ENCODE results near the gene CIPC. TPM values are rescaled to one million over a fixed set of nuclear protein-coding genes. Genes with fewer than 3 reads are reported as not detected.

Gene CIPC
- total and polyA plus RNA-seq, 2 experiments from 2014 or later = 9.6 to 29.6 TPM

GRCh38 chr14:77103951-77104350 lies 5.9 kb downstream of the CIPC start:
- no peak overlapping the region for H3K4me3 ChIP-seq
- H3K27ac ChIP-seq = no peak overlapping the region
- H3K9me2 ChIP-seq (replicated peaks; ENCODE audit: insufficient read depth) = no peaks in the 10 kb centered on the region
- H3K4me1 ChIP-seq (ENCODE audit: insufficient read depth) = peaks cover 21% of the 10 kb centered on the region
- TF ChIP-seq EZH2 (IDR thresholded peaks at IDR 0.05; ENCODE audit: borderline replicate concordance) (no peak), EZH2phosphoT487 (IDR thresholded peaks at IDR 0.05; ENCODE audit: low read depth, severe bottlenecking, unreplicated experiment) (no peak), CTCF (IDR thresholded peaks at IDR 0.05; ENCODE audit: poor library complexity) (no peak)
- no peaks in the 10 kb centered on the region for H4K20me1 ChIP-seq (ENCODE audit: insufficient read depth, poor library complexity, severe bottlenecking)
- H3K9me3 ChIP-seq (ENCODE audit: low read depth) = no peaks in the 10 kb centered on the region
- no peaks in the 10 kb centered on the region for H3K36me3 ChIP-seq (replicated peaks; ENCODE audit: insufficient read depth, low read depth)
- DNase-seq (ENCODE audit: low spot score) = no peak
- H3K79me2 ChIP-seq = peaks cover 75% of the 10 kb centered on the region
- H2AFZ ChIP-seq = no peak overlapping the region
- 97% methylated on average over 6 of the region's 6 CpGs for WGBS (ENCODE audit: low lambda C conversion rate, missing lambda C conversion rate)
- no peak overlapping the region for H3K4me2 ChIP-seq
- H3K27me3 ChIP-seq = no peaks in the 10 kb centered on the region

GRCh38 chr14:77104393-77104792 lies 6.3 kb downstream of the CIPC start:
- Histone ChIP-seq H3K9me3 (ENCODE audit: low read depth) (no peaks in the 10 kb centered on the region), H3K4me1 (ENCODE audit: insufficient read depth) (peaks cover 17% of the 10 kb centered on the region), H3K27ac (no peak overlapping the region), H3K9me2 (replicated peaks; ENCODE audit: insufficient read depth) (no peaks in the 10 kb centered on the region), H3K4me2 (no peak overlapping the region), H3K27me3 (no peaks in the 10 kb centered on the region), H4K20me1 (ENCODE audit: insufficient read depth, poor library complexity, severe bottlenecking) (no peaks in the 10 kb centered on the region), H3K79me2 (peaks cover 71% of the 10 kb centered on the region), H2AFZ (no peak overlapping the region), H3K4me3 (no peak overlapping the region), H3K36me3 (replicated peaks; ENCODE audit: insufficient read depth, low read depth) (no peaks in the 10 kb centered on the region)
- no peak for TF ChIP-seq EZH2 (IDR thresholded peaks at IDR 0.05; ENCODE audit: borderline replicate concordance)
- TF ChIP-seq CTCF (IDR thresholded peaks at IDR 0.05; ENCODE audit: poor library complexity) = no peak
- no peak for TF ChIP-seq EZH2phosphoT487 (IDR thresholded peaks at IDR 0.05; ENCODE audit: low read depth, severe bottlenecking, unreplicated experiment)
- no peak for DNase-seq (ENCODE audit: low spot score)
- 83% methylated on average over 3 of the region's 3 CpGs for WGBS (ENCODE audit: low lambda C conversion rate, missing lambda C conversion rate)

- Histone ChIP-seq H3K9me3 (ENCODE audit: low read depth) (no peaks in the 10 kb centered on the region), H3K4me1 (ENCODE audit: insufficient read depth) (peaks cover 8% of the 10 kb centered on the region), H3K4me3 (no peak overlapping the region), H3K27me3 (no peaks in the 10 kb centered on the region), H3K79me2 (peaks cover 68% of the 10 kb centered on the region), H3K4me2 (no peak overlapping the region), H2AFZ (no peak overlapping the region), H3K27ac (no peak overlapping the region), H4K20me1 (ENCODE audit: insufficient read depth, poor library complexity, severe bottlenecking) (no peaks in the 10 kb centered on the region), H3K9me2 (replicated peaks; ENCODE audit: insufficient read depth) (no peaks in the 10 kb centered on the region), H3K36me3 (replicated peaks; ENCODE audit: insufficient read depth, low read depth) (no peaks in the 10 kb centered on the region)
- DNase-seq (ENCODE audit: low spot score) = no peak
- WGBS (ENCODE audit: low lambda C conversion rate, missing lambda C conversion rate) = 65% methylated on average over 6 of the region's 6 CpGs
- TF ChIP-seq CTCF (IDR thresholded peaks at IDR 0.05; ENCODE audit: poor library complexity) (no peak), EZH2 (IDR thresholded peaks at IDR 0.05; ENCODE audit: borderline replicate concordance) (no peak), EZH2phosphoT487 (IDR thresholded peaks at IDR 0.05; ENCODE audit: low read depth, severe bottlenecking, unreplicated experiment) (no peak)
Observed at GRCh38 chr14:77105145-77105939, 7.3 kb downstream of the CIPC start.
